Neural crest cell (in vitro differentiated cells): ENCODE measurements around the gene SRPK2. TPM values are rescaled to one million over a fixed set of nuclear protein-coding genes. Genes with fewer than 3 reads are reported as not detected.
A peak's percentile ranks its signal among the peaks of the same experiment; 100 is the strongest.
"Not testable (repeated sequence)": the region's sequence is repeated elsewhere in the genome, so short reads cannot be mapped to it uniquely, and the experiment has no call there.

Experiments used
- DNase-seq: peaks from one replicate; pipeline ENCODE4 v3.0.0; 2021; ENCODE audit warnings: low read depth, mixed read lengths, low spot score
- H3K27ac Mint-ChIP-seq: one replicate; pipeline ENCODE4 v1.8.0; 2021; ENCODE audit warnings: mild to moderate bottlenecking, mixed read lengths; ENCODE audit not compliant: unreplicated experiment
- H3K27me3 Mint-ChIP-seq: 2 replicates; pipeline ENCODE4 v1.8.0; 2021; ENCODE audit warnings: low read depth, mild to moderate bottlenecking, mixed read lengths
- H3K36me3 Mint-ChIP-seq: 2 replicates; pipeline ENCODE4 v1.8.0; 2021; ENCODE audit warnings: low read depth, mild to moderate bottlenecking, mixed read lengths
- H3K4me1 Mint-ChIP-seq: 2 replicates; pipeline ENCODE4 v1.8.0; 2021; ENCODE audit warnings: mixed read lengths
- H3K4me3 Mint-ChIP-seq: one replicate; pipeline ENCODE4 v1.8.0; 2021; ENCODE audit warnings: mild to moderate bottlenecking, mixed read lengths
- H3K9me3 Mint-ChIP-seq: 2 replicates; pipeline ENCODE4 v1.8.0; 2021; ENCODE audit warnings: mixed read lengths
- CTCF ChIP-seq: fragments of 200-600 bp; sonication (generic); conservative IDR thresholded peaks from 2 replicates; pipeline ENCODE4 v1.5.0; 2021; ENCODE audit warnings: antibody characterized with exemption, mild to moderate bottlenecking
- total RNA-seq: library from RNA; stranded (reverse); gene quantifications from 2 replicates; pipeline ENCODE4 v1.2.1, GENCODE V29; 2021

SRPK2 gene
- total RNA-seq, 1 donor from 2014 or later = 44.6 TPM

- Mint-ChIP-seq H3K4me3 (no peak overlapping the region), H3K27ac (no peak overlapping the region), H3K36me3 (no peaks in the 10 kb centered on the region), H3K4me1 (peaks cover 45% of the 10 kb centered on the region), H3K9me3 (no peaks in the 10 kb centered on the region), H3K27me3 (no peaks in the 10 kb centered on the region)
- no peak for TF ChIP-seq CTCF
- no peak for DNase-seq
These were observed 82.4 kb downstream of the SRPK2 start for GRCh38 chr7:105306298-105306748.

- Mint-ChIP-seq H3K27me3 (no peaks in the 10 kb centered on the region), H3K27ac (no peak overlapping the region), H3K4me1 (peaks cover 45% of the 10 kb centered on the region), H3K9me3 (no peaks in the 10 kb centered on the region), H3K36me3 (no peaks in the 10 kb centered on the region), H3K4me3 (no peak overlapping the region)
- TF ChIP-seq CTCF = no peak
- DNase-seq = no peak
These were observed 83.1 kb downstream of the SRPK2 start for GRCh38 chr7:105305633-105306032.

GRCh38 chr7:105304040-105304895, 84.5 kb downstream of the SRPK2 start:
- Mint-ChIP-seq H3K9me3 (no peaks in the 10 kb centered on the region), H3K4me3 (peak overlapping the region; percentile 84), H3K4me1 (peaks cover 38% of the 10 kb centered on the region), H3K27me3 (no peaks in the 10 kb centered on the region), H3K36me3 (no peaks in the 10 kb centered on the region), H3K27ac (peak overlapping the region; percentile 91)
- no peak for DNase-seq
- no peak for TF ChIP-seq CTCF

GRCh38 chr7:105300587-105300986, 88.1 kb downstream of the SRPK2 start:
- not testable (repeated sequence) for H3K9me3 Mint-ChIP-seq, DNase-seq, H3K27ac Mint-ChIP-seq, H3K4me3 Mint-ChIP-seq, H3K36me3 Mint-ChIP-seq, H3K27me3 Mint-ChIP-seq
- H3K4me1 Mint-ChIP-seq = peaks cover 45% of the 10 kb centered on the region

GRCh38 chr7:105298439-105298894, 90.3 kb downstream of the SRPK2 start:
- peaks cover 38% of the 10 kb centered on the region for H3K4me1 Mint-ChIP-seq
- TF ChIP-seq CTCF = no peak
- no peaks in the 10 kb centered on the region for H3K36me3 Mint-ChIP-seq
- H3K27me3 Mint-ChIP-seq = no peaks in the 10 kb centered on the region
- DNase-seq = no peak
- H3K4me3 Mint-ChIP-seq = no peak overlapping the region
- H3K27ac Mint-ChIP-seq = no peak overlapping the region
- H3K9me3 Mint-ChIP-seq = no peaks in the 10 kb centered on the region

GRCh38 chr7:105297985-105298384, 90.7 kb downstream of the SRPK2 start:
- no peaks in the 10 kb centered on the region for H3K36me3 Mint-ChIP-seq
- TF ChIP-seq CTCF = no peak
- peaks cover 37% of the 10 kb centered on the region for H3K4me1 Mint-ChIP-seq
- no peak overlapping the region for H3K4me3 Mint-ChIP-seq
- no peak overlapping the region for H3K27ac Mint-ChIP-seq
- no peaks in the 10 kb centered on the region for H3K27me3 Mint-ChIP-seq
- no peaks in the 10 kb centered on the region for H3K9me3 Mint-ChIP-seq
- no peak for DNase-seq
